Panc1 (cell line): ENCODE results near the gene SPACA7. TPM values are rescaled to one million over a fixed set of nuclear protein-coding genes. Genes with fewer than 3 reads are reported as not detected.

ENCODE experiments used
- ATAC-seq: fragments of 200-7000 bp; cut with Tn5 transposase; 2 replicates; pipeline ENCODE4 v1.9.1; 2020; ENCODE audit warnings: mild to moderate bottlenecking, moderate library complexity
- BruUV-seq: library from RNA; stranded (reverse); fragments of 400-500 nt; replicated peaks from 2 replicates; lab custom pipeline; 2021; lab: Mats Ljungman, UMichigan
- CTCF ChIA-PET: fragments of 300-600 bp; sonication (Branson Sonifier 250); formaldehyde crosslinking; loops from one replicate; lab custom pipeline; 2022; ENCODE audit warnings: antibody characterized with exemption; lab: Charles Lee
- POLR2A ChIA-PET: fragments of 300-600 bp; sonication (Branson Sonifier 250); formaldehyde crosslinking; loops from one replicate; lab custom pipeline; 2022; ENCODE audit warnings: antibody characterized with exemption; lab: Charles Lee
- DNase-seq: peaks from one replicate; pipeline ENCODE4 v3.0.0-alpha.2; 2010; ENCODE audit warnings: low read depth, low spot score
- H3K27ac ChIP-seq: 2 replicates; pipeline ENCODE4 v1.5.1; 2011; ENCODE audit warnings: mild to moderate bottlenecking, low read length, inconsistent platforms
- H3K27me3 ChIP-seq: fragments of 200-500 bp; sonication (Bioruptor generic); 2 replicates; pipeline ENCODE4 v1.6.0; 2014; ENCODE audit warnings: low read length, inconsistent platforms; ENCODE audit not compliant: control insufficient read depth, insufficient read depth
- H3K36me3 ChIP-seq: fragments of 200-500 bp; sonication (Bioruptor generic); 2 replicates; pipeline ENCODE4 v1.5.1; 2014; ENCODE audit warnings: inconsistent platforms, mild to moderate bottlenecking, low read length, moderate library complexity; ENCODE audit not compliant: control insufficient read depth, insufficient read depth
- H3K4me1 ChIP-seq: 2 replicates; pipeline ENCODE4 v1.5.1; 2011; ENCODE audit warnings: inconsistent platforms, mild to moderate bottlenecking, low read length, moderate library complexity; ENCODE audit not compliant: control insufficient read depth, insufficient read depth
- H3K4me3 ChIP-seq, 2 experiments: 2 replicates each; pipeline ENCODE4 v1.5.1; 2011 to 2012; ENCODE audit warnings: low read depth in 2 of 2, low read length in 2 of 2, mild to moderate bottlenecking in 2 of 2, inconsistent platforms in 1 of 2, moderate library complexity in 1 of 2
- H3K9me3 ChIP-seq: fragments of 200-500 bp; sonication (Bioruptor generic); 2 replicates; pipeline ENCODE4 v1.5.1; 2014; ENCODE audit warnings: low read depth, mild to moderate bottlenecking, inconsistent platforms, low read length, moderate library complexity; ENCODE audit not compliant: control insufficient read depth, insufficient read depth
- CTCF ChIP-seq: fragments of 450-650 bp; IDR thresholded peaks from 2 replicates; pipeline ENCODE4 v1.5.1; 2017; ENCODE audit warnings: mild to moderate bottlenecking
- POLR2AphosphoS5 ChIP-seq: IDR thresholded peaks from 2 replicates; pipeline ENCODE4 v1.6.1; 2012; ENCODE audit warnings: mild to moderate bottlenecking, low read depth, low read length, moderate library complexity
- REST ChIP-seq, 2 experiments: IDR thresholded peaks; 2 replicates each; pipeline ENCODE4 v1.6.1; 2011 to 2012; ENCODE audit warnings: low read depth in 2 of 2, control low read depth in 1 of 2, low read length in 1 of 2, mild to moderate bottlenecking in 1 of 2, moderate library complexity in 1 of 2; ENCODE audit not compliant: insufficient read depth in 1 of 2
- SIN3A ChIP-seq: IDR thresholded peaks from 2 replicates; pipeline ENCODE4 v1.6.1; 2012; ENCODE audit warnings: low read depth, mild to moderate bottlenecking, low read length, moderate library complexity, borderline replicate concordance; ENCODE audit not compliant: insufficient read depth
- TCF7L2 ChIP-seq: IDR thresholded peaks from 2 replicates; pipeline ENCODE4 v1.6.1; 2011; ENCODE audit warnings: mild to moderate bottlenecking, low read depth, low read length, inconsistent platforms
- in situ Hi-C: cut with HindIII; loops from 2 replicates; pipeline ENCODE4 v1.10.0; 2016; ENCODE audit warnings: low sequenced_read_pairs, low pct_unique_long_range_greater_than_20kb
- intact Hi-C: fragments of 100-400 bp; cut with micrococcal nuclease; formaldehyde crosslinking; loops from one replicate; pipeline ENCODE4 v1.10.0; 2022; ENCODE audit not compliant: unreplicated experiment
- total RNA-seq: library from RNA; stranded (reverse); gene quantifications from one replicate; pipeline ENCODE4 v1.2.1, GENCODE V29; 2021; ENCODE audit not compliant: unreplicated experiment

SPACA7 gene
- total RNA-seq, 1 experiment from 2014 or later: not detected

- H3K27ac ChIP-seq: no peak overlapping the region
- no peak for ATAC-seq
- no peak for TF ChIP-seq CTCF
- TF ChIP-seq POLR2AphosphoS5: no peak
- TF ChIP-seq SIN3A: no peak
- TF ChIP-seq REST (IDR thresholded peaks at IDR 0.05; ENCODE audit: insufficient read depth in 1 of 2, low read depth in 2 of 2, low read length in 1 of 2): no peak
- TF ChIP-seq TCF7L2: no peak
- in situ Hi-C loops: no loop called here
- no peaks in the 10 kb centered on the region for H3K4me1 ChIP-seq
- CTCF ChIA-PET: no interaction called here
- no peaks in the 10 kb centered on the region for H3K9me3 ChIP-seq
- POLR2A ChIA-PET: no interaction called here
- no peak overlapping the region for H3K4me3 ChIP-seq
- no peak for DNase-seq
- intact Hi-C loops: no loop called here
- no peaks in the 10 kb centered on the region for H3K27me3 ChIP-seq
- H3K36me3 ChIP-seq: no peaks in the 10 kb centered on the region
- BruUV-seq: no TSS peak
These were observed 99.7 kb downstream of the SPACA7 start for GRCh38 chr13:112475889-112476288.

- Histone ChIP-seq H3K4me3 (no peak overlapping the region), H3K9me3 (no peaks in the 10 kb centered on the region), H3K36me3 (no peaks in the 10 kb centered on the region), H3K27me3 (no peaks in the 10 kb centered on the region), H3K4me1 (no peaks in the 10 kb centered on the region), H3K27ac (no peak overlapping the region)
- in situ Hi-C loops: no loop called here
- POLR2A ChIA-PET: no interaction called here
- ATAC-seq (no peak), DNase-seq (no peak)
- CTCF ChIA-PET: no interaction called here
- BruUV-seq: no TSS peak
- no peak for TF ChIP-seq REST (IDR thresholded peaks at IDR 0.05; ENCODE audit: insufficient read depth in 1 of 2, low read depth in 2 of 2, low read length in 1 of 2)
- intact Hi-C loops: no loop called here
These were observed 101.0 kb downstream of the SPACA7 start for GRCh38 chr13:112477070-112477619.
